GM19468 (cell line): ENCODE measurements around the gene PRDX5.
"Not testable (repeated sequence)": the region's sequence is repeated elsewhere in the genome, so short reads cannot be mapped to it uniquely, and the experiment has no call there.

Source experiments
- ATAC-seq: cut with Tn5 transposase; IDR thresholded peaks from one replicate; pipeline ENCODE4 v1.9.1; 2021; ENCODE audit warnings: mild to moderate bottlenecking, moderate library complexity, moderate number of reproducible peaks; ENCODE audit not compliant: unreplicated experiment; ENCODE audit errors: extremely low read depth

Gene PRDX5

DNA sequence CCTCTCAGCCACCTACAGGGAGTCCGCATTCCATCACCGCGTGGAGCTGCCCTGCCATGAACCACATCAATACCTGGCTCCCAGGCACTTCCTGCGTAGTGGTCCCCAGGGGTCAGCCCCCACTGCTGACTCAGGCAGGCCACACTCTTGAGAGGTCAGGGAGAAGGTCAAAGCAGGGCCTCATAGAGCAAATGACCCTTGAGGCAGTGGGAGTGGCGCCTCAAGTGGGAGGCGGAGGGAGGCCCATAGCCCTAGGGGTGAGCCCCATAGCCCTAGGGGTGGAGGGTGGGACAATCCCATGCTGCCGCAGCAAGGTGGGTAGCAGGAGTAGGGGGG, 5.0 kb downstream of the PRDX5 start:
- no peak for ATAC-seq

DNA sequence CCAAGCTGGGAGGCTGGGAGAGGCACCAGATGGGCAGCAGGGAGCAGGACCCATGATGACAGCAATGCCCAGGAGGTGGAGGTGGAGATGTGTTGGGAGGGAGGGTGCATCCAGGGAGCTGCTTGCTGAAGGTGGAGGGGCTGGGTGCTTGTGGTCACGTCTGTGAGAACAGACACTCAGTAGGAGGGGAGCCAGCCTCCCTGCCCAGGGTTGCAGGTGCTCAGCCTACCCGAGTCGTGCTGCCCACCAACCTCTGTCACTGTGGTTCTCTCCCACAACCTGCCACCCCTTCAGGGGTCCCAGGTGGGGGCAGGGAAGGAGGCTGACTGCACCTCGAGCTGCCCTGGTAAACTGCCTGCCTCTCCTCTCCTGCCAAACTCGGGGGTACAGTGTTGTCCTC, 5.5 kb downstream of the PRDX5 start:
- ATAC-seq = no peak

DNA sequence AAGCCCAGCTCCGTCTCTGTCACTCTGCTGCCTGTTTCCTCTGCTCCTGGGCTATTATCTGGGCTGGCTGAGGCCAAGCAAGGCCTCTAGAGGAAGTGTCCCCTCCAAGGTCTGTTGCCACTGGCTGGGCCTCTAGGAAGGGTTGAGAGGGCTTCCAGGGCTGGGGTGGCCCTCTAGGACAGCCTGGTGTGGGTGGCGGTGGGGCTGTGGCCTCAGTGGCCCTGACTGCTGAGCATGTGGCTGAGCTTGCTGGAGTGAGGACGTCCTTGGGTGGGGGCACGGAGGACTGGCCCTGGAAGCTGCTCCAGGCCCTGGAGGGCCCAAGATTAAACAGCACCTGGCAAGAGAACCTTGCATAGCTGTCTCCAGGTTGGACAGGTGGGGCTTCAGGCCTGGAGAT, 6.1 kb downstream of the PRDX5 start:
- not testable (repeated sequence) for ATAC-seq

DNA sequence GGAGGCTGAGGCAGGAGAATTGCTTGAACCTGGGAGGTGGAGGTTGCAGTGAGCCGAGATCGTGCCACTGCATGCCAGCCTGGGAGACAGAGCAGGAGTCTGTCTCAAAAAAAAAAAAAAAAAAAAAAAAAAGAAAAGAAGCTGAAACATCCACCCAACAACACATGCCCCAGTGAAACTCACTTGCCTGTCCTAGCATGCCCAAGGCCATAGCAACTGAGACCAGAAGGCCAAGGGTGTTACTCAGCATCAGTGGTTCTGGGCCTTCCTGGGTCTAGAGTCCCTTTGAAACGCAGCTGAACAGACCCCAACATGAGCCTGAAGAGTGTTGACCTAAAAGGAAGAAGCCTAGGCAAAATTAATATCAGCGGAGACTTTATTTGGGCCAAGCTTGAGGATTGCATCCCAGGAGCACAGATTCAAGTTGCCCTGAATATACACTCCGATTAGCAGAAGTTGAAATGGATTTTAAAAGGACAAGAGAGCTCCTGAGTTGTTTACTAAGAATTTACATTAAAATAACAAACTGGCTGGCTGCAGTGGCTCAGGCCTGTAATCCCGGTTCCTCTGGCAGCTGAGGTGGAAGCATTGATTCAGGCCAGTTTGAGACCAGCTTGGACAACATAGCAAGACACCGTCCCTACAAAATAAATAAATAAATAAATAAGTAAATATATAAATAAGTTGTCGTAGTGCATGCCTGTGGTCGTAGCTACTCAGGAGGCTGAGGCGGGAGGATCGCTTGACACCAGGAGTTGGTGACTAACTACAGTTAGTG, 7.0 kb downstream of the PRDX5 start:
- ATAC-seq = no peak

DNA sequence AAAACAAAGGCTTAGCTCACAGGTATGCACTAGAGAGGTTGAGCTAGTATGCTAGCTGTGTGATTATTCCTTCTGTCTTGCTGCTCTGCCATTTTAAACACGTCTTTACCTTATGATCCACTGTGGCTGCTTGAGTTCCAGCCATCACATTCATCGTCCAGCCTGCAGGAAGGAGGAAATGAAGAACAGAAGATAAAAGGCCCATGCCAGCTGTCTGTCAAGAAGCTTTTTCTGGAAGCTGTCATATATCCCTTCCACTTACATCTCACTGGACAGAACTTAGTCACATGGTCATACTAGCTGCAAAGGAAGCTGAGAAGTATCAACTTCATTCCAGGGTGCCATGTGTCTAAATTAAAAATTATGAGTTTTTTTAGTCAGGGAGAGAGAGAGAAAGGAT, 9.5 kb downstream of the PRDX5 start:
- no peak for ATAC-seq

DNA sequence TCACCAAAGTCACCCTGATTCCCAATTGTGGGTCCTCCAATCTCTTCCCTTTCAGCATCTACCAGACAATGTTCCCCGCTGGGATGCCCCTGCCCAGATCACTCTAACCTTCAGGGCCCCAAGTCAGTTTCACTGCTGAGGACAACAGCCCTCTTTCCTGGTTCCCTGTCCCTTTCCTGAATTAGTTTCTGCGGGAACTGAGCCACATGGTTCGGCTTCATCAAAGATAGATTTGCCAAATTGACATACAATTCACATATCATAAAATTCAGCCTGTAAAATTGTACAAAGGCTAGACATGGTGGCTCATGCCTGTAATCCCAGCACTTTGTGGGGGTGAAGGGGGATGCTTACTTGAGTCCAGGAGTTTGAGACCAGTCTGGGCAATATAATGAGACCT, 10.1 kb downstream of the PRDX5 start:
- ATAC-seq = no peak

DNA sequence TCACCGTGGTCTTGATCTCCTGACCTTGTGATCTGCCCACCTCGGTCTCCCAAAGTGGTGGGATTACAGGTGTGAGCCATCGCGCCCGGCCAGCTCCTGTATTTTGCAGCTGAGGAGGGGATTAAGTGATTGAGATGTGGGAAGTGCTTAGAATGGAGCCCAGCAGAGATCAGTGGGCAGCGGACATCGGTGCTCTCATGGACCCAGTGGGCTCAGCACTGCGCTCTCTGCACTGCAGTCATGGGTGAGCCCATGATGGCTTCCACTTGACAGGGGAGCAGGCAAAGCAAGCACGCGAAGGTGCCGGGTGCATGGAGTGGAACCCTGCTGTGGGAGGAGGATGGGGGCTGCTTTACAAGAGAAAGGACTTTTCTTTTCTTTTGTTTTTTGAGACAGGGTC, 13.0 kb downstream of the PRDX5 start:
- ATAC-seq = no peak

DNA sequence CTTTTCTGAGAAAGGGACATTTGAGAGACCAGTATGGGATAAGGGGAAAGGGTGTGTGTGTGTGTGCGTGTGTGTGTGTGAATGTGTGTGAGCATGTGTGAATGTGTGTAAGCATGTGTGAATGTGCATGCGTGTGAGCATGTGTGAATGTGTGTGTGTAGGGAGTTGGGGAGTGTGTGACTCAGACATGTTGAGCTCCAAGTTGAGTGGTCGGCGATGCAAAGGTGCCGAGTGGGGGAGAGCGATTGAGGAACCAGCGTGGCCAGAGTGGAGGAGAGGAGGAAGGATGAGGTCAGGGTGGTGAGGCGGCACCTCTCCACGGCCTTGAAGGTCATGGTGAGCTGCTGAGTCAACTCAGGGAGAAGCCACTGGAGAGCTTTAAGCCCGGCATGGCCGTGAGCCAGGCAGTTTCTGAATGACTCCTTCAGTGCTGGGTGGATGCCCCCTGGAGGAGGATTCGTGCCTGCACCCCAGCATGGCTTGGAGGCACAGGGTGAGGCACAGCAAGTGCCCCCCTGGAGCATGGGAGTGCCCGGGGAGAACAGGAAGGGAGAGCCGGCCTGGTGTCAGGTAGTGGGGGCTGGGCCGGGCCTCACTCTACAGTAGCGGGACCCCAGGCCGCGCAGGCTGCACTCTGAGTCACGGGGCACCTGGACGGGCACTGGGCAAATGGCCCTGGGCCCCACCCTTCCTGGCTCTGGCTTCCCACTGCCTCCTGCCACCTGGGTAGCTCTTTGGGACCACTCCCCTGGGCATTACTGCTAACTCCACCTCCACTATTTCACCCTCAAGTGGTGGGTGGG, 13.8 kb downstream of the PRDX5 start:
- no peak for ATAC-seq

DNA sequence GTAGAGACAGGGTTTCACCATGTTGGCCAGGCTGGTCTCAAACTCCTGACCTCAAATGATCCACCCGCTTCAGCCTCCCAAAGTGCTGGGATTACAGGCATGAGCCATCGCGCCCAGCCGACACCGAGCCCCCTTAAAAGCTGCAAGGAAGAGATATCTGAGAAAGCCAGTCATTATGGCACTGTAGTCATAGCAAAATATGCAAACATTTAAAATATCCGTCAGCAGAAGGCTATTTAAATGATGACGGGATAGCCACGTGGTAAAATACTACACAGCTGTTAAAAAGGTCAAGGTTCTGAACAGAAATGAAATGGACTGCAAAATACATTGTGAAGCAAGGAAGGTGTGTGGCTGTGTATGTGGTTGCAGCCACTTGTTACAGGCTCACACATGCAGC, 15.6 kb downstream of the PRDX5 start:
- ATAC-seq = no peak

DNA sequence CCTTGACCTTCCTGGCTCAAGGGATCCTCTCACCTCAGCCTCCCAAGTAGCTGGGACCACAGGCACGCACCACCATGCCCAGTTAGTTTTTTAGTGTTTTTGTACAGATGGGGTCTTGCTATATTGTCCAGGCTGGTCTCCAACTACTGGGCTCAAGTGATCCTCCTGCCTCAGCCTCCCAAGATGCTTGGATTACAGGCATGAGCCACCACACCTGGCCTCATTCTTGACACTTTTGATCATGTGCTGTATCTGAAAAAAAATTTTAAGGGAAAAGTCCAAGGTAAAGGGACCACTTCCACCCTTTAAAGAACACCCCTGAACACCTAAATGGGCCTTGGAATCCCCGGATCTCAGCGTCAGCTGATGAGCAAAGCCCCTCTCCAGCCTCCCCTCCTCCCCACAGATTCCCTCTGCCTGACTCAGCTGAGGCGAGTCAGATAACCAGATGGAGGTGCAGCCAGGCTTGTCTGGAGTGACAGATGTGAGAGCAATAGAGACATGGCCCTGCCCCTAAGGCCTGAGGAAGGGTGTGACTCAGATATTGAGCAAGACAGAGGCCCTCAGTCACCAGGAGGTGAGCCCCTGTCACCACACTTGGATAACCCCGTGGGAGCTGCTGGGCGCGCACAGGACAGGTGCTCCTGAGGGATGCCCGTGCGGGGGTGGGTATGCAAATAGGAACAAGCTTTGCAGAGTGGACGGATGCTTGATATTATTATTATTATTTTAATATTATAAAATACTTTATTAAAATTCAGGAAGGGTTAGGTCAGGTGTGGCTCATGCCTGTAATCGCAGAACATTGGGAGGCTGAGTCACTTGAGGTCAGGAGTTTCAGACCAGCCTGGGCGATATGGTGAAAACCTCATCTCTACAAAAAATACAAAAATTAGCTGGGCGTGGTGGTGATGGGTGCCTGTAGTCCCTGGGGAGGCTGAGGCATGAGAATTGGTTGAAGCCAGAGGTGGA, 17.1 kb downstream of the PRDX5 start:
- peak; percentile 54 for ATAC-seq

DNA sequence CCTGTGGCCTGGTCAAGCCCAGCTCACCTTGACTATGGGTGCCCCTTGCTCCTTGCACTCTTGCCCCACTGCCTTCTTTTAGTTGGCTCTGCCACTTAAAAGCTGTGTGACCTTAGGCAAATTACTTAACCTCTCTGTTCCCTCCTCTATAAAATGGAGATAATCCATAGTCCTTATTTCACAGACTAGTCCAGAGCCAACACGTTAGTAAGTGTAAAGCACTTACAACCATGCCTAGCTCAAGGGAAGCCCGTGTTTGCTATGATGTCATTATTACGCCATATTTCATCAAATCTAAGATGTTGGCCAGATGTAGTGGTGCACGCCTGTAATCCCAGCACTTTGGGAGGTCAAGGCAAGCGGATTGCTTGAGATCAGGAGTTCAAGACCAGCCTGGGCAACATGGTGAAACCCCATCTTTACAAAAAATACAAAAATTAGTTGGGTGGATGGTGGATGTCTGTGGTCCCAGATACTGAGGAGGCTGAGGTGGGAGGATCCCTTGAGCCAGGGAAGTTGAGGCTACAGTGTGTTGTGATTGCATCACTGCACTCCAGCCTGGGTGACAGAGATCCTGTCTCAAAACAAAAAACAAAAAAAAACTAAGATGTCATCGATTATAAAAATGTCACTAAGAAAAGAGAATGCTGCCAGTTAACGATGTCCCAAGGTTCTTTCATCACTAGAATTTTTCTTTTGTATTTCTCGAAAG, 19.8 kb downstream of the PRDX5 start:
- no peak for ATAC-seq

DNA sequence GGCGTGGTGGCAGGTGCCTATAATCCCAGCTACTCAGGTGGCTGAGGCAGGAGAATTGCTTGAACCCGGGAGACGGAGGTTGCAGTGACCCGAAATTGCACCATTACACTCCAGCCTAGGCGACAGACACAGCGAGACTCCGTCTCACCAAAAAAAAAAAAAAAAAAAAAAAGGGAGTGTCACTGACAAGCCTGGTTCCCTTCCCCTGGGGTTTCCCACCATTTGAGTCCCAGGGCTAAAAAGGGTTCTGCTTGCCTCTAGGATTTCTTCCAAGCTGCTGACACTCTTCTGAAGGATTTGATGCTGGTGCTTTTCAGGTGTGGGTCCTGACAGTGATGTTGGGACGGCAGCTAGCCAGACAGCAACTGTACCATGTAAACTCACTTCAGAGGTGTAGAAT, 20.8 kb downstream of the PRDX5 start:
- ATAC-seq = no peak

DNA sequence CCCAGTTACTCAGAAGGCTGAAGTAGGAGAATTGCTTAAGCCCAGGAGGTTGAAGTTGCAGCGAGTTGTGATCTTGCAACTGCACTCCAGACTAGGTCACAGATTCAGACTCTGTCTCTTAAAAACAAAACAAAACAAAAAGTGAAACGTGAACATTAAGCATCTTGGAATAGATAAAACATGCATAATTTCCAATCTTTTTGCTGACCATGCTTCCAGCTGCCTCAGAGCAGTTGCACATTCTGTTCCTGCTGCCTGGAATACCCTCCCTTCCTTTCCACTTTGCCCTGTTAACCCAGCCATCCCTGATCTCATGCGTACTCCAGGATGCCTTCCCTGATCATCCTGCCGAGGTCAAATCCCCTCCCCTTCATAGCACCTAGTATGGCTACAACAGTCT, 21.4 kb downstream of the PRDX5 start:
- ATAC-seq = no peak

DNA sequence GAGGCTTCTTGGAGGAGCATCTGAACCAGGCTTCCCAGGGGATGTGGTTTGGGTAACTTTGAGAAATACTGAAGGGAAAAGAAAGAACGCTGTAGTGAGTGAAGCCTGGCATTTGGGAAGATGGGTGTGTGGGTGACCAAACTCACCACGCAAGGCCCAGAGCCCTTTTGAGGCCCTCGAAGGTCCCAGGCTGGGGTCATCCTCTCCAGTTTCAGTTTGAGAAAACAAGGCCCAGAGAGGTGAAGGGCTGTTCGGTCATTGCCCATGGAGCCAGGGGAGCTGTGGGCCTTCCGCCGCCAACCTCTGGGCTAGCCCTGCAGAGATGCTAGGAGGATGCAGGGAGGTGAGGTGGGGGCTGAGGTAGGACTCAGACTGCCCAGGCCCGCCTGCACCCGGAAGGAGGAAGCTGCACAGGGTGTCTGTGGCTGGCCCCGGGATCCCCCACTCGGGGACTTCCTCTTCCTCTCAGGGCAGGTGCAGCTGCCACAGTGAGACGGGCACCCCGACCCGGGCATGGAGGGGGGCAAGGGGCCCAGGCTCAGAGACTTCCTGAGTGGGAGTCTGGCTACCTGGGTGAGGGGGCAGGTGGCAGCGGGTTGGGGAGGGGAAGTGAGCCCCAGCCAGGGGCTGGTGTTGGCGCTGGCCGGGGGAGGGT, 22.0 kb downstream of the PRDX5 start, which contains the start of gene CCDC88B:
TSS of gene CCDC88B (plus strand) at position 451 of the 655 bp plus-strand sequence. CDS start at position 514, 63 bp downstream.
- no peak for ATAC-seq

DNA sequence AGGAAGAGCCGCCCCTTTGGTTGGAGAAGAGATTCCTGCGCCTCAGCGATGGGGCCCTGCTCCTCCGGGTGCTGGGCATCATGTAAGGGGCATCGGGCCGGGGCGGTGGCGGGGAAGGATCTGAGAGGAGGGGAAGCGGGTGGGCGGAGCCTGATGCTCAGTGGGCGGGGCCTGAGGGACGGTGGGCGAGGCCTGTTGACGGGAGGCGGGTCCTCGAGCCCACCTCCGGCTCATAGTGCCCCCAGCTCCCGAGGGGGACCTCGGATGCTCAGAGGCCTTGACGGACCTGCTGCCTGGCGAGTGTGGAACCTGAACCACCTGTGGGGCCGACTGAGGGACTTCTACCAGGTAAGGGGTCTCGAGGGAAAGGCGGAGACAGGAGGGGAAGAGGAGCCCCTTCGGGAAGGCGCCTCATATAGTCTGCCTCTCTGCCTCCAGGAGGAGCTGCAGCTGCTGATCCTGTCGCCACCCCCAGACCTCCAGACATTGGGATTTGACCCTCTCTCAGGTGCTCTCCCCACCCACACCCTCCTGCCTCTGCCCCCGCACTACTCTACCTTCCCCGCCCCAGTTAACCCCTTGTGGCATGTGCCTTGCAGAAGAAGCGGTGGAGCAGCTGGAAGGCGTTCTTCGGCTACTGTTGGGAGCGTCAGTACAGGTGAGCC, 22.9 kb downstream of the PRDX5 start:
- no peak for ATAC-seq

DNA sequence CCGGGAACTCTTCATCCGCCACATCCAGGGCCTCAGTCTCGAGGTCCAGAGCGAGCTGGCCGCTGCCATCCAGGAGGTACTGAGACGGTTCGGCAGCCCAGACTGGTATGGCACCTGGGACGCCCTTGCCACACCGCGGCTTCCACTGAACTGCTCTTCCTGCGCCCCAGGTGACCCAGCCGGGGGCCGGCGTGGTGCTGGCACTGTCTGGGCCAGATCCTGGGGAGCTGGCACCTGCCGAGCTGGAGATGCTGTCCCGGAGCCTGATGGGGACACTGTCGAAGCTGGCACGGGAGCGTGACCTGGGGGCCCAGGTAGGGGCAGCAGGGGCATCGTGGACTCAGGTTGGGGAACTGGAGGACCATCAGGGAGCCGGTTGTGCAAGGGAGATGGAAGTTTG, 23.5 kb downstream of the PRDX5 start:
- no peak for ATAC-seq

DNA sequence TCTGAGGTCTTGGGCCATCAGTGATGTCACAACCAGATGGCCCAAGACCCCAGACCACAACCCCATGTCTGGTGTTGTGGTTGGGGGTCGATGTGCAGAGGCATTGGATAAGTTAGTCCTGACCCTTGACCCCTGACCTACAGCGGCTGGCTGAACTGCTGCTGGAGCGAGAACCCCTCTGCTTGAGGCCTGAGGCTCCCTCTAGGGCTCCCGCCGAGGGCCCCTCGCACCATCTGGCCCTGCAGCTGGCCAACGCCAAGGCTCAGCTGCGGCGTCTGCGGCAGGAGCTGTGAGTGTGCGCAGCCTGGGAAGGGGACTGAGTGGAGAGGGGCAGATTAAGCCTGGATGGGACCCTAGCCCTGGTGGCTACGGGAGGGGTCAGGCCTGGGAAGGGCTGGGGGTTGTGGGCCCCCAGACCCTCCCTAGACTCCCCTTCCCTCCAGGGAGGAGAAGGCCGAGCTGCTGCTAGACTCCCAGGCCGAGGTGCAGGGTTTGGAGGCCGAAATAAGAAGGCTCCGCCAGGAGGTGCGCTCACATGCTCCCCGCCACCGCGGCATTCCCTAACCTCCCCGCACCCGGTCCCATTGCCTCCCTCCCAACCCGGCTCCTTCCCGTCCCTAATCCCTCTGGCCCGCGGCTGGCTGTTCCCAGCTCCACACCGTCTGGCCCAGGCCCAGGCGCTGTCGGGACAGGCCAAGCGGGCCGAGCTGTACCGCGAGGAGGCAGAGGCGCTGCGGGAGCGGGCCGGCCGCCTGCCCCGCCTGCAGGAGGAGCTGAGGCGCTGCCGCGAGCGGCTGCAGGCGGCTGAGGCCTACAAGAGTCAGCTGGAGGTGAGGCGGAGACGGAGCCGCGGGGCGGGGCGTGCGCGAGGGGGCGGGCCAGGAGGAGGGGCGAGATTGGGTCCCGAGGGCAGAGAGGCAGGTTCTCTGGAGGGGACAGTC, 24.2 kb downstream of the PRDX5 start:
- ATAC-seq = no peak
